ENCODE data around the gene MARCO. TPM values are rescaled to one million over a fixed set of nuclear protein-coding genes. Genes with fewer than 3 reads are reported as not detected.
"Not testable (repeated sequence)": the region's sequence is repeated elsewhere in the genome, so short reads cannot be mapped to it uniquely, and the experiment has no call there.

MARCO gene
- total RNA-seq, 1 experiment from 2014 or later, result not detected

DNA sequence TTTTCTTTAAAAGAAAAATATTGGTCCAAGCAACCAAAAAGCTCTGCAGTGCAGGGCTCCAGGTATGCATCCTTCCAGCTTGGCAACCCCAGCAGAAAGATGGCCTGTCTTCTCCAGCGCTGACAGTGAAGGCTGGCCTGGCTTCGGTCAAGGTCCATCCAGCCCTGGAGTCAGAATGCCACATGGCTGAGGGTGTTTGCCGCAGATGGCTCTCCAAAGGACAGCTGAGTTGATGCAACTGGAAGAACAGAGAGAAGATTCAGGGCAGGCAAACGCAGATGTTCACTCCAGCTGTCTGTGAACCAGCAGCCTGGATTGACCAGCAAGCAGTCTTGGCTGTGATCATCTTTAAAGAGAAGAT, 51.4 kb downstream of the MARCO start:
- Histone ChIP-seq H3K27me3 (ENCODE audit: low read length) (no peaks in the 10 kb centered on the region), H3K9me2 (replicated peaks; ENCODE audit: low read length) (no peaks in the 10 kb centered on the region), H3F3A (ENCODE audit: low read length, unreplicated experiment) (no peaks in the 10 kb centered on the region), H2AFZ (ENCODE audit: low read length) (no peak overlapping the region), H4K20me1 (ENCODE audit: low read length) (no peaks in the 10 kb centered on the region), H3K4me1 (ENCODE audit: insufficient read depth, low read length) (peaks cover 31% of the 10 kb centered on the region), H3K27ac (ENCODE audit: low read length) (peak overlapping the region; percentile 40), H3K4me2 (ENCODE audit: low read length) (peak overlapping the region; percentile 32; the same call in 1 of the 2 replicates), H3K4me3 (ENCODE audit: low read length) (no peak overlapping the region), H3K79me2 (ENCODE audit: low read length) (no peaks in the 10 kb centered on the region), H3K9me3 (ENCODE audit: low read length) (no peaks in the 10 kb centered on the region), H3K9ac (ENCODE audit: low read length) (no peak overlapping the region), H3K36me3 (ENCODE audit: low read depth, low read length) (no peaks in the 10 kb centered on the region)
- ChIA-PET CTCF (no interaction called here), POLR2A (ENCODE audit: unreplicated experiment) (no interaction called here)
- intact Hi-C loops (cut with micrococcal nuclease), result no loop called here
- ATAC-seq (no peak), DNase-seq (no peak)
- TF ChIP-seq EZH2 (IDR thresholded peaks at IDR 0.05; ENCODE audit: low read length, unreplicated experiment) (no peak), EZH2phosphoT487 (IDR thresholded peaks at IDR 0.05; ENCODE audit: borderline replicate concordance, low read length) (no peak)
- TF ChIP-seq, protein P1, sequence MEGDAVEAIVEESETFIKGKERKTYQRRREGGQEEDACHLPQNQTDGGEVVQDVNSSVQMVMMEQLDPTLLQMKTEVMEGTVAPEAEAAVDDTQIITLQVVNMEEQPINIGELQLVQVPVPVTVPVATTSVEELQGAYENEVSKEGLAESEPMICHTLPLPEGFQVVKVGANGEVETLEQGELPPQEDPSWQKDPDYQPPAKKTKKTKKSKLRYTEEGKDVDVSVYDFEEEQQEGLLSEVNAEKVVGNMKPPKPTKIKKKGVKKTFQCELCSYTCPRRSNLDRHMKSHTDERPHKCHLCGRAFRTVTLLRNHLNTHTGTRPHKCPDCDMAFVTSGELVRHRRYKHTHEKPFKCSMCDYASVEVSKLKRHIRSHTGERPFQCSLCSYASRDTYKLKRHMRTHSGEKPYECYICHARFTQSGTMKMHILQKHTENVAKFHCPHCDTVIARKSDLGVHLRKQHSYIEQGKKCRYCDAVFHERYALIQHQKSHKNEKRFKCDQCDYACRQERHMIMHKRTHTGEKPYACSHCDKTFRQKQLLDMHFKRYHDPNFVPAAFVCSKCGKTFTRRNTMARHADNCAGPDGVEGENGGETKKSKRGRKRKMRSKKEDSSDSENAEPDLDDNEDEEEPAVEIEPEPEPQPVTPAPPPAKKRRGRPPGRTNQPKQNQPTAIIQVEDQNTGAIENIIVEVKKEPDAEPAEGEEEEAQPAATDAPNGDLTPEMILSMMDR (conservative IDR thresholded peaks at IDR 0.05; ENCODE audit: low read depth, low read length), result no peak
- BruUV-seq (replicated peaks), result no TSS peak

DNA sequence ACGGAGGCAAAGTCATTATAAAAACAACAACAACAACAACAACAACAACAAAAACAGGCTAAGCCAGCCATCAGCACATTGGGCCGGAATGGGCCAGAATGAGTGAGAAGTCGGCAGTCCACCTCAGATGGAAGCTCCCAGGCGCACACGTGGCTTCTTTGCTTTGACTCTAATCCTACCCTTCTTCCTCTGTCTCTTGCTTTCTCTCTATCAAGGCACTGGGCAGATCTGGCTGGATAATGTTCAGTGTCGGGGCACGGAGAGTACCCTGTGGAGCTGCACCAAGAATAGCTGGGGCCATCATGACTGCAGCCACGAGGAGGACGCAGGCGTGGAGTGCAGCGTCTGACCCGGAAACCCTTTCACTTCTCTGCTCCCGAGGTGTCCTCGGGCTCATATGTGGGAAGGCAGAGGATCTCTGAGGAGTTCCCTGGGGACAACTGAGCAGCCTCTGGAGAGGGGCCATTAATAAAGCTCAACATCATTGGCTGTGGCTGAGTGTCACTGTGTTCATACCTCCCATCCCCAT, 52.2 kb downstream of the MARCO start:
- Histone ChIP-seq H3K9me2 (replicated peaks; ENCODE audit: low read length) (no peaks in the 10 kb centered on the region), H3K4me1 (ENCODE audit: insufficient read depth, low read length) (peaks cover 25% of the 10 kb centered on the region), H3F3A (ENCODE audit: low read length, unreplicated experiment) (no peaks in the 10 kb centered on the region), H3K27me3 (ENCODE audit: low read length) (no peaks in the 10 kb centered on the region), H3K79me2 (ENCODE audit: low read length) (no peaks in the 10 kb centered on the region), H2AFZ (ENCODE audit: low read length) (no peak overlapping the region), H3K36me3 (ENCODE audit: low read depth, low read length) (no peaks in the 10 kb centered on the region), H3K27ac (ENCODE audit: low read length) (no peak overlapping the region), H4K20me1 (ENCODE audit: low read length) (no peaks in the 10 kb centered on the region), H3K4me2 (ENCODE audit: low read length) (no peak overlapping the region), H3K9ac (ENCODE audit: low read length) (no peak overlapping the region), H3K4me3 (ENCODE audit: low read length) (no peak overlapping the region), H3K9me3 (ENCODE audit: low read length) (no peaks in the 10 kb centered on the region)
- no peak for ATAC-seq
- intact Hi-C loops (cut with micrococcal nuclease), result no loop called here
- TF ChIP-seq EZH2 (IDR thresholded peaks at IDR 0.05; ENCODE audit: low read length, unreplicated experiment), result no peak
- TF ChIP-seq EZH2phosphoT487 (IDR thresholded peaks at IDR 0.05; ENCODE audit: borderline replicate concordance, low read length), result no peak
- TF ChIP-seq, protein P1 (conservative IDR thresholded peaks at IDR 0.05; ENCODE audit: low read depth, low read length), result no peak
- POLR2A ChIA-PET (ENCODE audit: unreplicated experiment), result no interaction called here
- CTCF ChIA-PET, result no interaction called here
- no peak for DNase-seq
- BruUV-seq (replicated peaks), result no TSS peak

DNA sequence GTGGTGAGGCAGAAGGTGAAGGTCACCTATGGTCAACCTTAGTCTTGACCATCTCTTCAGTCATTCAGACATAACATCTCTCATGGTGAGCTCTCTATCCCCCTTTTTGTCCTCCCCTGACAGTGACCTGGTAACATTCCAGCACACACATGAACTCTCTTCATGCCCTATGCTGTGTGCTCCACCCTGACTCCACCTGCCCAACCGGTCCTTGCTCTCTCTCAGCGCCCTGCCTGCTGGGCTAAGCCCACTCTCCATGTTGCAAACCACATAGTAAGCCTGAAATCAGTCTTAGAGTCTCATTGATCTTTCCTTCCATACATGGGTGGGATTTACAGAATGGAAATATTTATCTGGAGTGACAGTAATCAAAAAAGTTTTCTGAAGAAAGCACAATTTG, 52.8 kb downstream of the MARCO start:
- Histone ChIP-seq H3K9ac (ENCODE audit: low read length) (no peak overlapping the region), H3F3A (ENCODE audit: low read length, unreplicated experiment) (no peaks in the 10 kb centered on the region), H3K4me1 (ENCODE audit: insufficient read depth, low read length) (peaks cover 20% of the 10 kb centered on the region), H3K27ac (ENCODE audit: low read length) (no peak overlapping the region), H3K36me3 (ENCODE audit: low read depth, low read length) (no peaks in the 10 kb centered on the region), H3K9me2 (replicated peaks; ENCODE audit: low read length) (no peaks in the 10 kb centered on the region), H2AFZ (ENCODE audit: low read length) (no peak overlapping the region), H3K27me3 (ENCODE audit: low read length) (no peaks in the 10 kb centered on the region), H3K79me2 (ENCODE audit: low read length) (no peaks in the 10 kb centered on the region), H3K9me3 (ENCODE audit: low read length) (no peaks in the 10 kb centered on the region), H3K4me2 (ENCODE audit: low read length) (no peak overlapping the region), H4K20me1 (ENCODE audit: low read length) (no peaks in the 10 kb centered on the region), H3K4me3 (ENCODE audit: low read length) (no peak overlapping the region)
- intact Hi-C loops (cut with micrococcal nuclease), result no loop called here
- TF ChIP-seq EZH2phosphoT487 (IDR thresholded peaks at IDR 0.05; ENCODE audit: borderline replicate concordance, low read length) (no peak), EZH2 (IDR thresholded peaks at IDR 0.05; ENCODE audit: low read length, unreplicated experiment) (no peak)
- TF ChIP-seq, protein P1 (conservative IDR thresholded peaks at IDR 0.05; ENCODE audit: low read depth, low read length), result no peak
- POLR2A ChIA-PET (ENCODE audit: unreplicated experiment), result no interaction called here
- CTCF ChIA-PET, result no interaction called here
- BruUV-seq (replicated peaks), result no TSS peak
- ATAC-seq, result no peak
- no peak for DNase-seq

DNA sequence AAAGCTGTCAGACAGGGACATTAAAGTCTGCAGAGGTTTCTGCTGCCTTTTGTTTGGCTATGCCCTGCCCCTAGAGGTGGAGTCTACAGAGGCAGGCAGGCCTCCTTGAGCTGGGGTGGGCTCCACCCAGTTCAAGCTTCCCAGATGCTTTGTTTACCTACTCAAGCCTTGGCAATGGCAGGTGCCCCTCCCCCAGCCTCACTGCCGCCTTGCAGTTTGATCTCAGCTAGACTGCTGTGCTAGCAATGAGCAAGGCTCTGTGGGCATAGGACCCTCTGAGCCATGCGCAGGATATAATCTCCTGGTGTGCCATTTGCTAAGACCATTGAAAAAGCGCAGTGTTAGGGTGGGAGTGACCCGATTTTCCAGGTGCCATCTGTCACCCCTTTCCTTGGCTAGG, 61.9 kb downstream of the MARCO start:
- POLR2A ChIA-PET (ENCODE audit: unreplicated experiment); H3F3A ChIP-seq (ENCODE audit: low read length, unreplicated experiment); CTCF ChIA-PET; H3K9me3 ChIP-seq (ENCODE audit: low read length); H3K27ac ChIP-seq (ENCODE audit: low read length); H3K9ac ChIP-seq (ENCODE audit: low read length); H3K36me3 ChIP-seq (ENCODE audit: low read depth, low read length); H4K20me1 ChIP-seq (ENCODE audit: low read length); DNase-seq; H3K79me2 ChIP-seq (ENCODE audit: low read length); BruUV-seq (replicated peaks); ATAC-seq; H3K4me3 ChIP-seq (ENCODE audit: low read length); intact Hi-C loops (cut with micrococcal nuclease); H3K4me2 ChIP-seq (ENCODE audit: low read length); H2AFZ ChIP-seq (ENCODE audit: low read length); H3K27me3 ChIP-seq (ENCODE audit: low read length); H3K9me2 ChIP-seq (replicated peaks; ENCODE audit: low read length): not testable (repeated sequence)
- H3K4me1 ChIP-seq (ENCODE audit: insufficient read depth, low read length), result peaks cover 14% of the 10 kb centered on the region

Data from PC-3 (cell line).